GM21381 (cell line): ENCODE results near the gene CHN2.
"Not testable (repeated sequence)": the region's sequence is repeated elsewhere in the genome, so short reads cannot be mapped to it uniquely, and the experiment has no call there.

Source experiments
- ATAC-seq: cut with Tn5 transposase; IDR thresholded peaks from one replicate; pipeline ENCODE4 v1.9.1; 2021; ENCODE audit warnings: mild to moderate bottlenecking, moderate library complexity; ENCODE audit not compliant: unreplicated experiment

CHN2 gene

GRCh38 chr7:29185613-29186012 is 9.0 kb upstream of the CHN2 start:
- ATAC-seq, result no peak

- no peak for ATAC-seq
Observed at GRCh38 chr7:29189743-29190201, 4.8 kb upstream of the CHN2 start.

- ATAC-seq, result no peak
Observed at GRCh38 chr7:29190349-29191045, 4.1 kb upstream of the CHN2 start.

- no peak for ATAC-seq
Observed at GRCh38 chr7:29192323-29192722, 2.3 kb upstream of the CHN2 start.

GRCh38 chr7:29192811-29193210 is 1.8 kb upstream of the CHN2 start:
- ATAC-seq, result no peak

- no peak for ATAC-seq
Observed at GRCh38 chr7:29193316-29194205, 1.0 kb upstream of the CHN2 start.

DNA sequence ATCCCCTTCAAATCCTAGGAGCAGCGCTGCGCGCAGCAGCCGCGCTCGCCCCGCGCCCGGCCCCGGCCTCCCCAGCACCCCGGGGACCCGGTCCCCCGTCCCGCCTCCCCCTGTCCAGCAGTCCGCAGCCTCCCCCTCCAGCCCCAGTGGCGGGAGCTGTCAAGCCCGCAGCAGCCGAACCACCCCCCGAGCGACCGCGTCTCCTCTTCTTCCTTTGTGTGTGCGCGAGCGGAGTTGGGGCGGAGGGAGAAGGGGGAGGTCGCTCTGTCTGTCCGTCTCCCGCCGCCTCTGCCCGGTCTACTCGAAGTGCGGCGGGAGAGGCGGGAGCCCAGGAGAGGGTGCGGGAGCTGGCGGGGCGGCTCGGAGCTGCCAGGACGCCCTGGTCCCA is 375 bp upstream of the CHN2 start:
- no peak for ATAC-seq

DNA sequence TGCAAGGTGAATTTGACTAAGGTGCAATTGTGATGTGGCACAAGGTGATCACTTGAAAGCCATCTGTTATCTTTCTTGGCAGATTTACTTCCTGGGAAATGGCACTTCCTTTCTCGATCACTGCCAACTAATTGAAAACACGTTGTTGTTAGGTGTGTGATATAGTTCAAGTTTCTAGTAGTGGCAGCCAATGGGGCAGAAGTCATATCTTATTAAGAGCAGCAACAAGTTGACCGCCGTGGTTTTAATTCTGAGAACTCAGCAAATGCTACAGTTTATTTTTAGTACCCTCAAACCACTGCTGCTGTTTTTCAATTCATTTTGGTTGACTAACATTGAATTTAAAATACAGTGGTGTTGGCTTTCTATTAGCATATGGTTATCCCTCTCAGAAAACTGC is 1.6 kb downstream of the CHN2 start:
- no peak for ATAC-seq

- no peak for ATAC-seq
Observed at GRCh38 chr7:29196971-29197595, 2.5 kb downstream of the CHN2 start.

DNA sequence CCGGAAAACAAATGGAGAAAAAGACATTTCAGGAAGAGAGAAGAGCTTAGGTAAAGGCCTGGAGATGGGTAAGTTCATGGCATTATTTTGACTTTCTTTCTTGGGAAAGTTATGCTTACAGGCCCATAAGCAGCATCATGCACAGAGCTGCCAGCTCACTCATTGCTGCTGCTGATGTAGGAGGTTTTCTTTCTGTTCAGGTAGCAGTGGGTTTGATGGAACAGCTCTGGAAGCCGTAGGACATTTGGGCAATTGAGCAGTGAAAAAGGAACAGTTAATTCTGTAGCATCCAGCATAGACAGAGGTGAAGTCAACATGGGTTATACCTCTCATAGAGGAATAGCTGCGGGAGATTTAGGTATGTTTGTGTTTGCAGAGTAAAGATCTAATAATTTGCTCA is 3.3 kb downstream of the CHN2 start:
- no peak for ATAC-seq

- no peak for ATAC-seq
Observed at GRCh38 chr7:29199776-29200175, 5.2 kb downstream of the CHN2 start.

DNA sequence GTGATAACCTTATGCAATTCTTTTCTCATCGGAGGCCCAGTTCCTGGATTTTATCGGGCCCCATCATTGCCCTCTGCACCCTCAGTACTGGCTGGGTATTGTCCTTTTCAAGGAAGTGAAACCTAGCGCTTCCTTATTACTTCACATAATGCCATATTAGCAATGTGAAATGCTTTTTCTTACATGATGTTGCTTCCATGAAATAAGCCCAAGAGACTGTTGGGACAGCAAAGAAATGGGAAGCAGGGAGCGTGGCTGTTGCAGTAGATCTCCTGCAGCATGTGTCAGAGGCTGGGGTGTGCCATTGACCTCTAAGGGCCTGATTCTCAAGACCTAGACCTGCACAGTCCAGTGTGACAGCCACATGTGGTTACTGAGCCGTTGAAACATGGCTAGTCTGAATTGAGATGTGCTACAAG is 8.1 kb downstream of the CHN2 start:
- no peak for ATAC-seq

DNA sequence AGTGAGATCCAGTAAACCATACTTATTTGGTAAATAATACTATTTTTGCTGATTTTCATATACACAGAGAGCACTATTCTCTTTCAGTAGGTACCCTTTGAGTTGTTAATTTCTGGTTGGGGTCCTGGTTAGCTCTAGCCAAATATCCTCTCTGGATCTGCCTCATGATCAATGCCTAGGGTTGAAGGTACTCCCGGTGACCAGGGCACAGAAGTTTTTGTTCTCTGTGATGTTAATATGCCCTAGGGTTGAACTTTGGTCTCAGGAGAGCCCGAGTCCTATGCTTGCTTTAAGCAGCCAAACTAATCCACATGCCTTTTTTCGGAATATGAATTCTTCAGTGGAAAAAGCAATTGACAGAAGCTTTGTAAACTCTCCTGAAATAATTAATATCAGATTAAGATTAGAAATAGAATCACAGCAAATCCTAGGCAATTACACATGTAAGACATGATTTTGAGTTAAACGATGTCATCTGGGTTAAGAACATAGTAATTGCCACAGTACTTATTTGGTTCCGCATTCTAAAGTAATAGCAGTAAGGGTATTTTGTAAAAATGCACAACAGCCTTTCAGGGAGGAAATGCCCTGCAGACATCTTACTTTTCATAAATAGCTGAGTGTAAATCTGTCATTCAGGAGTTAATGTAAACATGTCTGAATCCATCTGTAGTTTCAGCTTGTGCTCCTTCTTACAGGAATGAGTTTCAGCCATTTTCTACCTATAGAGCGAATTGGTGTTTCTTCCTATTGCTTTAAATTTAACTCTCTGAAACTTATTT is 10.1 kb downstream of the CHN2 start:
- ATAC-seq, result no peak

DNA sequence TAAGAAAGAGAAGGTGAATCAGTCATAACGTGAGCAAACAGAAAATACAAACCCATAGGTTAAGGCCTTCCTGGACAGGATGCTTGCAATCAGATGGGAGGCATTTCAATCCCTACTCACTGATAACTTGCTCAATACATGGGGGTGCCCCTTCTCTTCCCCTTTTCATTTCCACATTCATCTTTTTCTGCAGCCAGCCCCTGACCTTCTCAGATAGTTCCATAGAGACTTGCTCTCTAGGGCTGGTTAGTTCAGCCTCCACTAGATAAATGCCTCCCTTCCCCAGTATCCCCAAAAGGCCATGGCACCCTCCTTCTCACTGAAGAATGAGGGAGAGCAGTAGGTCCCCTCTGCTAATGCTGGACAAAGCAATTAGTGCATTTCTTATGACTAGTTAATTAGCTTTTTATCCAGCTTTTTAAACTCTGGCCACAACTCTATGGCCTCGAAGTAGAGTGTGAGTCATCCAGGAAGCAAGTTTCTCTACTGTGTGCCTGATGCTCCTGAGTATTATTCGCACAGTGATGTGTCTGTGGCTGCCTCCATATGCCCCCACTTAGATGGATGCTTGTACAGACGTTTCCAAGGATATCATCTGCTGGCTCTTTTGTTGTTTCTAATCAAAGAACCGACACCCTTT is 12.7 kb downstream of the CHN2 start:
- ATAC-seq, result no peak

GRCh38 chr7:29208410-29209250 is 14.1 kb downstream of the CHN2 start:
- no peak for ATAC-seq

- no peak for ATAC-seq
Observed at GRCh38 chr7:29209745-29210144, 15.2 kb downstream of the CHN2 start.

DNA sequence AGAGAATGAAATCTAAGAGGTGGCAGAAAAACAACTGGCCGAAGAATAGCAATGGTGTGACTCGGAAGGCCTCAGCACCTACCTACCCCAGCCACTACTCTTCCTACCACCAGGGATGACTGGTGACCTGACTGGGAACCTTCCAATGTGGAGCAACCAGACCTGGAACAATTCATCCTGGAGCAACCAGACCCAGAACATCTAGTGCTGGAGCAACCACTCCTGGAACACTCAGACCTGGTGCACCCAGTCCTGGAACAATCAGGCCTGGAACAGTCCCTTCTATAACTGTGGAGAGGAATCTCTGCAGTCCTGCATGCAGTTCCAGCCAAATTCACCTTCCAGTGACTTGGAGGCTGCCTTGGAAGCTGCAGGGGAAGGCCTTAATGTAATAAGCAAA is 18.2 kb downstream of the CHN2 start:
- ATAC-seq, result not testable (repeated sequence)

GRCh38 chr7:29214056-29214455 is 19.5 kb downstream of the CHN2 start:
- ATAC-seq, result no peak

DNA sequence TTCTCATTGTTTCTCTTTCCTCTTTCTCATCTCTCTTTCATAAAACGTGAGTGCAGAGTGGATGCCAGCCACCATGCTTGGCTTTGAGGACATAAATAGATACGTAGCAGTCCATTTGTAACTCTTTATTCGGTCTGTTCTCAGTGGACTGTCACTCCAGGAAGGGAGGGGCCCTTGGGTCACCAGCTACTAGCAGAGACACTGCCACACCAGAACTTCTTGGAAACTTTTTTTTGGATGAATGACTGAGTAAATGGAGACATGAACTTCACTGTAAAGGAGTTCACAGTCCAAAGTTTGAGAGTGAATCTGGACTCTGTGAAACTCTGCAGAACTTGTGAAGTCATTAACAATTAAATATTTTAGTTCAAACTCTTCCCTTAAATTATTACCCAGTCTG is 20.2 kb downstream of the CHN2 start:
- no peak for ATAC-seq

- no peak for ATAC-seq
Observed at GRCh38 chr7:29216128-29216527, 21.6 kb downstream of the CHN2 start.
